A673 (cell line): ENCODE results near the gene CDC7.

ENCODE experiments used
- CTCF ChIP-seq: fragments of 300-800, 200-600 bp; sonication (generic); conservative IDR thresholded peaks from 2 replicates; pipeline ENCODE4 v1.5.1; 2017; ENCODE audit warnings: low read depth, mild to moderate bottlenecking, antibody characterized with exemption, low read length, moderate library complexity, mixed read lengths
- EZH2 ChIP-seq: fragments of 200-600 bp; sonication (generic); IDR thresholded peaks from 2 replicates; pipeline ENCODE4 v1.6.1; 2017; ENCODE audit warnings: borderline replicate concordance, low read depth, mild to moderate bottlenecking, mixed read lengths, antibody characterized with exemption, low read length; ENCODE audit not compliant: poor library complexity, severe bottlenecking

- TF ChIP-seq CTCF = no peak
- TF ChIP-seq EZH2 = no peak
Measured at GRCh38 chr1:91526496-91526895, 25.8 kb downstream of the CDC7 start.
